ENCODE results near the gene SLC9C1.

The SLC9C1 gene

DNA sequence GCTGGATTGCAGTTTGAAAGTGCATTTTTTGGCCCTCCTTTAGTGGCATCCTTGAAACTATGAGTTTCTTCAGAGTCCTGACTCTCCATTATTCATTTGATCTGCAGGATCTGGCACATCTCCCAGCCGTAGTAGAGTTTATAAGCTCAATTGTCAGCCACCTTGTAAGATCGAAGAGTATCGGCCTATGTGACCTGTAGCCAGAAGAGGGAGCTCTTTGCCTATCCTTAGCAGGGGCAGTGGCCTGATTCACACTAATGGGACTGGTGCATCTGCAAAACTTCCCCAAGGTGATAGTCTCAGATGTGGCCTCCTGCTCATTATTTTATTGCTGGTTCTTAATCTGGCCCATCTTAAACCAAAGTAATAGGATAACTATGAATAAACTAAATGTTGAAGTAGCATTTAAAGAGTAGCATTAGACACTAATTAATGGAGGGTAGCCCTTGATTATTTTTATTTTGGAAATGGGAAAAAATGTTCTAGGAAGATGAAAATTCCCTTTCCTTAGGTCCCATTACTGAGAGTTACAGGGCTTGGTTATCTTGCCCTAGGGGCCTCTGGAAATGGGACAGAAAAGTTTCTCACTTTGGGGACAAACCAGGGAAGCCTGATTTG, 182.1 kb downstream of the SLC9C1 start:
- DNase-seq (ENCODE audit: low read depth in 2 of 2) = peak; percentile 24 to 31

GRCh38 chr3:112109322-112109721, 184.7 kb downstream of the SLC9C1 start:
- DNase-seq (ENCODE audit: low read depth in 2 of 2) = no peak

GRCh38 chr3:112104774-112105173, 189.2 kb downstream of the SLC9C1 start:
- DNase-seq (ENCODE audit: low read depth in 2 of 2) = no peak

DNA sequence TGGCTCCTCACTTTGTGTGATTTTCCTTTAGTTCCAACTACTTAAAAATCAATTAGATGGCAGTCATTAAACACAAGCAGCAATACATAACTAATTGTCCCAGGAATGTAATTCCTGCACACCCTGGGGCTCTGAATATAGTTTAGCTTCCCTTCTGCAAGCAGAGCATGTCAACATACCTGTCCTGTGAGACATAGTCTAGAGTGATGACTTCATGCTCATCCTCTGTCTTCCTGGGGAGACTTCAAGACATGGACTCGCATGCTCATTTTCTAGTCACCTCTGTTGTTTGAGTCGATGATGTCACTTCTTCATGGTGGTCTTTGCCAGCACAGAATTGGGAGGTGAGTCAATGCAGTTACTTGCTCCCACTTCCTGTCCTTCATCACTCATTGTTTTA, 192.1 kb downstream of the SLC9C1 start:
- no peak for DNase-seq (ENCODE audit: low read depth in 2 of 2)

GRCh38 chr3:112097378-112097777, 196.6 kb downstream of the SLC9C1 start:
- DNase-seq (ENCODE audit: low read depth in 2 of 2) = no peak

DNA sequence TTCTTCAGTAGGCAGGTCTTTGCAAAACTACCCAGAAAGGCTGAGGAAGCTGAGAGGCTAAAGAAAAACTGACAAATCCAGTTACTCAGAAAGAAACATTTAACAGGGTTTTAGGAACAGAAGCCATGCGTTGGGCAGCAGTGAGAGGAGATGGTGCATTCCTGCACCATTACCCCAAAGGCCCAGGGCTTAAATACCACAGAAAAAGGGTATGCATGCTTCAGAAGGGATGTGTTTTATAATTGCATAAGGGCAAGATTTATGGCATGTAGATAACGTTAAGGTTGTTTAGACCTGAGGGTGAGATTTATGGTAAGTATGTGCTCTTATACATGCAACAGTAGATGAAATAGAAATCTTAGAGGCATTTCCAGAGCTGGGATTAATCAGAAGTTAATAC, 197.8 kb downstream of the SLC9C1 start:
- no peak for DNase-seq (ENCODE audit: low read depth in 2 of 2)

DNA sequence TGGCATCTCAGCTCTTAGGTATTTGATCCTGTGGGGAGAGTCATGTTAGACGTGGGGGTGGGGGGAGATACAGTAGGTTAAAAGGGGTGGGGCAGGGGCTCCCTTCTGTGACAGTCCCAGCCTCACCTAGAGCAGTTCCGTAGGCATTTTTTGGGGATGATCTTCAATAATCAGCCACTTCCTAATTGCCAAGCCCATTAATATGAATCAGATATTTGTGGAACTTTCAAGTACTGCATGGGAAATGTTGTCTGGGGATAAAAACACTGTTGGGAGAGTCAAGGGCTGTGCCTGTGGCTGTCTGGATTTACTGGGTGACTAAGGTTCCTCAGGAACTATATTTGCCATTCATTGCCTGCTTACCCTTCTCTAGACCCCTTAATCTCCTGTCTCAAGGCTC, 198.3 kb downstream of the SLC9C1 start:
- no peak for DNase-seq (ENCODE audit: low read depth in 2 of 2)

GRCh38 chr3:112093180-112093522, 200.9 kb downstream of the SLC9C1 start:
- DNase-seq (ENCODE audit: low read depth in 2 of 2) = no peak

DNA sequence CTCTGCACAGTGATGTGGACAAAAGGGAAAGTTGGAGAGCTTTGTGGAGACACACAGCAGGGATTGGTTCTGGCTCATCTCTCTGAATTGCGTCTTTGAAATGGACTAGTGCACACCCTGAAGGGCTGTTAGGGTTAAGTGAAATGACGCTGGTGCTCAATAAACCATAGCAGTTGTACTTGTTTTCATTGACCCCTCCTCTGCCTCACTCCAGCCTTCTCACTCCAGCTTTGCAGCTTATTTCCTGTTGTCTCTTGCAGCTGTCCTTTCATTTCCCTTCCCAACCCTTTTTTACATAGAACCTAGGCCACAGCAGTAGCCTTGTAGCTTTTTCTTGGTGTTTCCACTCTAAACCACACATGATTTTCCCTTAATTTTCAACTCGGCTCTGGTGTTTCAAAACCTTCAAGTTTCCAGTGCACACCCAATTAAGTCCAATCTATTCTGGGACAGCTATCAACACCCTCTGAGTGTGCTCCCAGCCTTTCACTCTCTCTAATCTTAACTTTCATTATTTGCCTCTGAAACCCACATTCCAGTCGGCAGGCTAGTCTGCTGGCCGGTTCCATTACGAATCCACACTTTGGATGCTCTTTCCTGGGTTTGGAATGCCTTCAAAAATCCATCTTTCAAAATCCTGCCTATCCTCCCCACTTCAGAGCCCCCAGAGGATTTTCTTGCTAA, 201.4 kb downstream of the SLC9C1 start:
- no peak for DNase-seq (ENCODE audit: low read depth in 2 of 2)

DNA sequence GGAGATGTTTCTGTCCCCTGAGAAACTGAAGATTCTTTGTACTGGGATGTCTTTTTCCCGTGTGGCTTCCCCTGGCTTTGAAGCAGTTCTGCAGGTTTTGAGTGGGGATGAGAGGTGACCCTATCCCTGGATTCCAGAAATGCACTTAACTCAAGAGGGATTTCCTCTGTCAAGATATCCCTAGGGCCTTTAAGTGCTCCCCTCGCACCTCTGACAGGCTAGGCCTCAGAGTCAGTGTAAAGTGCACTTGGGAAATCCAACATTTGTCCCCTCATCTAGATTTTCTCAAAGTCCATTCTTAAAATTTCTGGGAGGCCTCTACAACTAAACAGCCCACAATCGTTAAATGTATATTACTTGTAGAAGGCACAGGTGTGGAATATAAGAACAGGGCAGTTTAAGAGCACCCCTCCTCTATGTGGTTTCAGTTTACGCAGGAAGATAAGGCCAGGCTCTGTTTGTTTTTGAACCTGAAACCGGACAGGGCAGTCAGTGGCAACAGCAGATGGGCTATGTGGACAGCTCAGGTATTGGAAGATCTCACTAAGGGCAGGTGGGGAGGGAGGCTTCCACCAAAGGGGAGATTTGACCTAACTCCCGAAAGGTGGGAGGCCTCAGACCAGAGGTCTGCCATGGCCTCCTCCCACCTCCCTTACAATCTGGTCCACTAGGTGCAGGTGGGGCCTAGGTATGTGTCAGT, 203.0 kb downstream of the SLC9C1 start:
- DNase-seq (ENCODE audit: low read depth in 2 of 2) = no peak

Data from stimulated activated CD8-positive, alpha-beta memory T cell treated with anti-CD3 and anti-CD28 coated beads, Interleukin-2, amount 100 ng/mL, for 48 hours (primary cell).